ENCODE results near the gene KIF16B.

KIF16B gene

DNA sequence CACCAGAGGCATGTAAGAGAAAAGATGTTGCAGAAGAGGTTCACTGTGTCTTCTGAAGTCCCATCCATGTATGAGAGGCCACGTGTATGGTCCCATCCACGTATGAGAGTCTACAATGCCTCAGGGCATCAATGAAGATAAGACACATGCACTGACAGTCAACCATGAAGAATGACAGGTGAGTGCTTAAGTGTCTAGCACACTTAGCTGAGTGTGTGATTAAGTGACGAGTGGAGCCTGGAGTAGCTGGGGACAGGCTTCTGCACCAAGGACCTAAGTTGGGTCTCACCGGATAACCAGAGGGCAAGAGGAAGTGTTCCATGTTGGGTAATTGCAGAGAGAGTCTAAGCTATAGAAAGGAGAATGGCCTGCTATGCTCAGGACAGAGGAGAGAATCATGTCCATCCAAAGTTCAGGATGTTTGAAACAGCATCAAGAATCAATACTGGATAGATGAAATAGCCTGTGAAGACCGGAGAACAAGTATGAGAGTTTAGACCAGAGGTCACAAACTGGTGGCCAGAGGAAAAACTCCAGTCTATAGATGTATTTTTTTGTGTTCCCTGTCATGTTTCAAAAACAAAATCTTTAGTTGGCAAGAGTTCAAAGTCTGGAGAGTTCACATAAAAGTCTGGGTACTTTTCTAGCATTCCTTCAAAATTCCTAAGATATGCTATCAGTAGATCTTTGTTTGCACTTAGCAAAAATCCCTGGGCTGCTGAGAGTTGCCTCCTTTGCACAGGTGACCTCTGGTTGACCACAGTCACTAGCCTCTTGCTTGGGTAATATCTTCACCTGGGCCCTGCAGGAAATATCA lies 165.8 kb downstream of the KIF16B start:
- in situ Hi-C loops (cut with MboI; ENCODE audit: low sequenced_read_pairs): no loop called here
- Histone ChIP-seq H3K4me1 (no peaks in the 10 kb centered on the region), H3K27me3 (ENCODE audit: low read depth) (no peaks in the 10 kb centered on the region), H3K36me3 (replicated peaks) (no peaks in the 10 kb centered on the region), H3K9me3 (no peaks in the 10 kb centered on the region), H3K4me3 (no peak overlapping the region)
- DNase-seq (ENCODE audit: low spot score in 2 of 2): no peak

DNA sequence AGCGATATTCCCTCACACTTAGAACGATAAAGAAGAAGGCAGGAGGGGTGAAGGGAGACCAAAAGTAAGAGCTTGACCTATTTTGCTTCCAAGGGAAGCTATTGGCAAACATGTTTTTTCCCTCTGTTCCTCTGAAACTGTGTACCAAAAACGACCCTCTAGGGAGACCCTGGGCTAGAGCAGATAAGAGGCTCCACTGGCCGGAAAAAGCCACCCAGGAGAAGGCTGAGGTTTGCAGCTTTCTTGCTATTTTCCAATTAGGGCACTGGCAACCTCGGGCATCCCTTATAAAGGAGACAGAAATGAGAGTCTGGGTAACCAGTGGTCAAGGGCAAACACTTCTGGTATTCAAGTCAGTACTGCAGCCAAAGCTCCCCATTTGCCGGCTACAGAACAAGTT lies 168.0 kb downstream of the KIF16B start:
- no peak overlapping the region for H3K4me3 ChIP-seq
- in situ Hi-C loops (cut with MboI; ENCODE audit: low sequenced_read_pairs): no loop called here
- no peak for DNase-seq (ENCODE audit: low spot score in 2 of 2)

GRCh38 chr20:16404640-16405039 lies 168.6 kb downstream of the KIF16B start:
- no peaks in the 10 kb centered on the region for H3K9me3 ChIP-seq
- no peaks in the 10 kb centered on the region for H3K27me3 ChIP-seq (ENCODE audit: low read depth)
- in situ Hi-C loops (cut with MboI; ENCODE audit: low sequenced_read_pairs): no loop called here
- no peaks in the 10 kb centered on the region for H3K4me1 ChIP-seq
- no peaks in the 10 kb centered on the region for H3K36me3 ChIP-seq (replicated peaks)
- H3K4me3 ChIP-seq: no peak overlapping the region
- no peak for DNase-seq (ENCODE audit: low spot score in 2 of 2)

More for the DNA sequence above, 168.0 kb downstream of the KIF16B start:
- Histone ChIP-seq H3K36me3 (replicated peaks) (no peaks in the 10 kb centered on the region), H3K27me3 (ENCODE audit: low read depth) (no peaks in the 10 kb centered on the region), H3K4me1 (no peaks in the 10 kb centered on the region), H3K9me3 (no peaks in the 10 kb centered on the region)

DNA sequence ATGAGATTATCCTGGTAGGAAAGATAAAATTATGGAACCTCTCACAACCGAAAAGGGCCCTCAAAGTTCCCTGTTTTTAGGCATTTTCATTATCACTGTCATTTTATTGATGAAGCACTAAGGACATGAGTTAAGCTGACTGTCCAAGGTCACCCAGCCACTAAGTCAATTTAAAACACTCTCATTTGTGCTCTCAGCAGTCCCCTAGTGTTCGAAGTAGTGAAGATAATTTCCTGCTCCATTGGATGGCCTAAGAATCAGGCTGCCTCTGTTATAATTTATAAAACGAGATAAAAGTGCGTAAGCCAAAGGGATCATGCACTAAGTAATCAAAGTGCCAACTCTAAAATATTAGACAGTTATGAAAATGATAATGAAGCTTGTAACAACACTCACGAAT lies 169.1 kb downstream of the KIF16B start:
- Histone ChIP-seq H3K36me3 (replicated peaks) (no peaks in the 10 kb centered on the region), H3K9me3 (no peaks in the 10 kb centered on the region), H3K27me3 (ENCODE audit: low read depth) (no peaks in the 10 kb centered on the region), H3K4me3 (no peak overlapping the region), H3K4me1 (no peaks in the 10 kb centered on the region)
- in situ Hi-C loops (cut with MboI; ENCODE audit: low sequenced_read_pairs): no loop called here
- DNase-seq (ENCODE audit: low spot score in 2 of 2): no peak

DNA sequence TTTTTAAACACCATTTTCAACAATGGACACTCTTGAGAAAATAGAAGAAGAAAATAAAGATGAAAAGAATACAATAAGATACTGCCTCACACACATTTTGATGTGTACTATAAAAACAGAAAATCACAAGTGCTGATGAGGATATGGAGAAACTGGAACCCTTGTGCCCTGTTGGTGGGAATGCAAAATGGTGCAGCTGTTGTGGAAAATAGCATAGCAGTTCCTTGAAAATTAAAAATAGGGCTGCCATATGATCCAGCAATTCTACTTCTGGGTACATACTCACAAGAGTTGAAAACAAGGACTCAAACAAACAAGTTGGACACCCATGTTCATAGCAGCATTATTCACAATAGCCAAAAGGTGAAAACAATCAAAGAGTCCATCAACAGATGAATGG lies 173.0 kb downstream of the KIF16B start:
- in situ Hi-C loops (cut with MboI; ENCODE audit: low sequenced_read_pairs): no loop called here
- no peaks in the 10 kb centered on the region for H3K27me3 ChIP-seq (ENCODE audit: low read depth)
- no peak overlapping the region for H3K4me3 ChIP-seq
- no peaks in the 10 kb centered on the region for H3K4me1 ChIP-seq
- DNase-seq (ENCODE audit: low spot score in 2 of 2): no peak
- H3K36me3 ChIP-seq (replicated peaks): no peaks in the 10 kb centered on the region
- no peaks in the 10 kb centered on the region for H3K9me3 ChIP-seq

DNA sequence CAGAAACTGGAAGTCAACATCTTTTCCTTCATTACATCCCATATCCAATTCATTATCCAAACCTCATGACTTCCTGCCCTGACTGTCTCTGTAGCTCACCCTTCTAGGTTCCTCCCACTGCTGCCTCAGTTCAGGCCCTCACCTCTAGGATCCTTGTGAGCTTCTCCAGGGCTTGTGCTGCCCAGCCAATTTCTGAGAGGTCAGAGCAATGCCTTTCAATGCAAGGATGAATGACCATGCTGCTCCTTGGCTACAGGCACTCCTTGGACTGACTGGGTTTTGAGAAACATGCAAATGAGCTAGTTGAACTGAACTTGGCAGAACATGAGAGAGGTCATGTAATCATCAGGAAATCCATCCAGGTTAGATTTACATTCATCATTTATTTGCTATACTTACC lies 173.4 kb downstream of the KIF16B start:
- Histone ChIP-seq H3K4me3 (no peak overlapping the region), H3K9me3 (no peaks in the 10 kb centered on the region), H3K4me1 (no peaks in the 10 kb centered on the region), H3K27me3 (ENCODE audit: low read depth) (no peaks in the 10 kb centered on the region), H3K36me3 (replicated peaks) (no peaks in the 10 kb centered on the region)
- DNase-seq (ENCODE audit: low spot score in 2 of 2): no peak
- in situ Hi-C loops (cut with MboI; ENCODE audit: low sequenced_read_pairs): no loop called here

GRCh38 chr20:16397086-16397485 lies 176.2 kb downstream of the KIF16B start:
- Histone ChIP-seq H3K36me3 (replicated peaks) (no peaks in the 10 kb centered on the region), H3K4me3 (no peak overlapping the region), H3K4me1 (no peaks in the 10 kb centered on the region), H3K27me3 (ENCODE audit: low read depth) (no peaks in the 10 kb centered on the region), H3K9me3 (no peaks in the 10 kb centered on the region)
- no peak for DNase-seq (ENCODE audit: low spot score in 2 of 2)
- in situ Hi-C loops (cut with MboI; ENCODE audit: low sequenced_read_pairs): no loop called here

GRCh38 chr20:16395366-16395765 lies 177.9 kb downstream of the KIF16B start:
- in situ Hi-C loops (cut with MboI; ENCODE audit: low sequenced_read_pairs): no loop called here
- no peaks in the 10 kb centered on the region for H3K9me3 ChIP-seq
- no peaks in the 10 kb centered on the region for H3K36me3 ChIP-seq (replicated peaks)
- no peak overlapping the region for H3K4me3 ChIP-seq
- no peaks in the 10 kb centered on the region for H3K27me3 ChIP-seq (ENCODE audit: low read depth)
- DNase-seq (ENCODE audit: low spot score in 2 of 2): no peak
- no peaks in the 10 kb centered on the region for H3K4me1 ChIP-seq

- no peaks in the 10 kb centered on the region for H3K4me1 ChIP-seq
- no peaks in the 10 kb centered on the region for H3K9me3 ChIP-seq
- no peaks in the 10 kb centered on the region for H3K27me3 ChIP-seq (ENCODE audit: low read depth)
- no peak overlapping the region for H3K4me3 ChIP-seq
- in situ Hi-C loops (cut with MboI; ENCODE audit: low sequenced_read_pairs): no loop called here
- no peak for DNase-seq (ENCODE audit: low spot score in 2 of 2)
- no peaks in the 10 kb centered on the region for H3K36me3 ChIP-seq (replicated peaks)
Measured at GRCh38 chr20:16394784-16395183, 178.5 kb downstream of the KIF16B start.

GRCh38 chr20:16393836-16394235 lies 179.4 kb downstream of the KIF16B start:
- H3K9me3 ChIP-seq: no peaks in the 10 kb centered on the region
- H3K27me3 ChIP-seq (ENCODE audit: low read depth): no peaks in the 10 kb centered on the region
- H3K4me1 ChIP-seq: no peaks in the 10 kb centered on the region
- H3K4me3 ChIP-seq: no peak overlapping the region
- in situ Hi-C loops (cut with MboI; ENCODE audit: low sequenced_read_pairs): no loop called here
- no peaks in the 10 kb centered on the region for H3K36me3 ChIP-seq (replicated peaks)
- no peak for DNase-seq (ENCODE audit: low spot score in 2 of 2)

DNA sequence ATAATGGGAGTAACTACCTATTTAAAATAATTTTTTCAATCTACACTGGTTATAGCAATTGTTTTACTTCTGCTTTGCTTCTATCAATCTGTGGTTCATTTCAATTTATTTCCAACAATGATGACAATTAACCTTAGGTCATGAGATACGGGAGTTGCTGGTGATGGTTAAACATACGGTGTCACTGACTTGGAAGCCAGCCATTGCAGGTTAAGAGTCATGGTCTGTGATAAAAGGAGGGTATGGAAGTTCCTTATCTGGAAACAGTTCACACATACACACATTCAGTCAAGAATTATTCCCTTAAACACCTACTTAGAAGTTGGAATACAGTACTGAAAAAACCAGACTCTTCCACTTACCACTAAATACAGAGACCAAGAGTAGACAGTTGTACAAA lies 180.0 kb downstream of the KIF16B start:
- DNase-seq (ENCODE audit: low spot score in 2 of 2): no peak
- H3K27me3 ChIP-seq (ENCODE audit: low read depth): no peaks in the 10 kb centered on the region
- in situ Hi-C loops (cut with MboI; ENCODE audit: low sequenced_read_pairs): no loop called here
- no peaks in the 10 kb centered on the region for H3K36me3 ChIP-seq (replicated peaks)
- no peak overlapping the region for H3K4me3 ChIP-seq
- no peaks in the 10 kb centered on the region for H3K9me3 ChIP-seq
- no peaks in the 10 kb centered on the region for H3K4me1 ChIP-seq

DNA sequence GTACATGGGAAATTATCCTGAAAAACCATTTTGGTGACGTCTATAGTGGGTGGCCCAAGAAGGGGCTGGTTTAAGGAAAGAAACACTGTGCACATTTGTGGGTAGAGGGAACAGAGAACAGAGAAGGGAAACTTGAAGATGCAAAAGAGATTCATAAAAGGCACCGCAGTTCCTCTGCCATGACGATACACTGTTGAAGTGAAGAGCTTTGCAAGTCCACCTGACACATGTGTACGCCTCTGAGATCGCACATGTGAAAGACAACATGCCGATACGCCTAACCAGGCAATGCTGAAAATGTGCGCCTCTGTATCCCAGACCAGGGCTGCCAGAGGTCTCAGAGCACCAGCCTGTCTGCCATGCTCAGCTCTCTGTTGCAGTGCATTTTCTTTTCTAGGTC lies 180.9 kb downstream of the KIF16B start:
- H3K36me3 ChIP-seq (replicated peaks): no peaks in the 10 kb centered on the region
- no peak overlapping the region for H3K4me3 ChIP-seq
- H3K9me3 ChIP-seq: no peaks in the 10 kb centered on the region
- in situ Hi-C loops (cut with MboI; ENCODE audit: low sequenced_read_pairs): no loop called here
- H3K4me1 ChIP-seq: no peaks in the 10 kb centered on the region
- no peak for DNase-seq (ENCODE audit: low spot score in 2 of 2)
- no peaks in the 10 kb centered on the region for H3K27me3 ChIP-seq (ENCODE audit: low read depth)

DNA sequence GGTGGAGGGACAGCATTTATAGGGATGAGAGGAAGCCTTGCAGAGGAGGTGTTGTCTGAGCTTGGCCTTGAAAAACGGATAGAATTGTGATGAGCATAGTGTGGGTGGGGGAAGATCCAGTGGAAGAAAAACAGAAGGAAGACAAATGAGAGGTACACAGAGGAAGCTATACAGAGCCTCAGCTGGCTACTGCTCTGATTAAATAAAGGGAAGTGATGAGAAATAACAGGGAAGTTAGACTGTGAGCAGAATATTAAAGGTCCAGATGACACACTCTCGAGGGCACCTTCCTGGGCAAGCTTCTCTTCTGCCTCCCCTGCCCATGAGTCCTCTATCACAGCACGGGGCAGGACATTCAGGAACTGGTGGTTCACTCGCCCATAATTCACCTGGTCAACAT lies 182.3 kb downstream of the KIF16B start:
- H3K27me3 ChIP-seq (ENCODE audit: low read depth): no peaks in the 10 kb centered on the region
- no peaks in the 10 kb centered on the region for H3K4me1 ChIP-seq
- no peaks in the 10 kb centered on the region for H3K9me3 ChIP-seq
- in situ Hi-C loops (cut with MboI; ENCODE audit: low sequenced_read_pairs): no loop called here
- H3K36me3 ChIP-seq (replicated peaks): no peaks in the 10 kb centered on the region
- H3K4me3 ChIP-seq: no peak overlapping the region
- no peak for DNase-seq (ENCODE audit: low spot score in 2 of 2)

GRCh38 chr20:16388731-16389130 lies 184.5 kb downstream of the KIF16B start:
- no peaks in the 10 kb centered on the region for H3K9me3 ChIP-seq
- in situ Hi-C loops (cut with MboI; ENCODE audit: low sequenced_read_pairs): no loop called here
- H3K36me3 ChIP-seq (replicated peaks): no peaks in the 10 kb centered on the region
- no peak overlapping the region for H3K4me3 ChIP-seq
- H3K27me3 ChIP-seq (ENCODE audit: low read depth): no peaks in the 10 kb centered on the region
- H3K4me1 ChIP-seq: no peaks in the 10 kb centered on the region
- DNase-seq (ENCODE audit: low spot score in 2 of 2): no peak

DNA sequence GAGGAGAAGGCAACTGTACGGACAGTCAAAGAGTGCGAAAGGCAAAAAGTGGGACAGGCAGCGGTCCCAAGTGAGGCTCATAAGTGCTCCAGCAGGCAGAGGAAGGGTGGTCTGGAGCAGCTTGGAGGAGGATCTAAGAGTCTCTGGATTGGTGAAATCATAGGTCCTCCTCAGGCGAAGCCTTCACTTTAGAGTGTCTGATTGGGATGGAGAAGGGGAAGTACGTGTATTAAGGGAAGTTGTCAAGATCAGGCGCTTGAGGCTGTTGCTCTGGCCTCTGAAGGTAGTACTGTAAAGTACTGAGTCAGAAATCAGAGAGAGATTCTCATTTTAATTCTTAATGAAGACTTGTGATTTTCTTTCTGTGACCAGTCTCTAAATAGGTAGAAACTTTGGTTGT lies 185.6 kb downstream of the KIF16B start:
- in situ Hi-C loops (cut with MboI; ENCODE audit: low sequenced_read_pairs): no loop called here
- Histone ChIP-seq H3K27me3 (ENCODE audit: low read depth) (no peaks in the 10 kb centered on the region), H3K4me1 (no peaks in the 10 kb centered on the region), H3K4me3 (no peak overlapping the region), H3K9me3 (no peaks in the 10 kb centered on the region), H3K36me3 (replicated peaks) (no peaks in the 10 kb centered on the region)
- no peak for DNase-seq (ENCODE audit: low spot score in 2 of 2)

Data from HAP-1 (cell line).